HEK293 (cell line): Measurements from ENCODE around the gene SLC6A6.
A peak's percentile ranks its signal among the peaks of the same experiment; 100 is the strongest.

Source experiments
- CTCF ChIA-PET: fragments of 350-600 bp; formaldehyde crosslinking; extraction: SDS; loops from one replicate; lab custom pipeline; 2021; ENCODE audit warnings: antibody characterized with exemption; lab: Yijun Ruan, JAX
- POLR2A ChIA-PET: fragments of 300-600 bp; formaldehyde crosslinking; extraction: SDS; loops from one replicate; lab custom pipeline; 2020; ENCODE audit warnings: antibody characterized with exemption, inconsistent platforms; lab: Yijun Ruan, JAX
- H3K27ac ChIP-seq: fragments of 200-500 bp; sonication (Bioruptor generic); 2 replicates; pipeline ENCODE4 v1.5.1; 2014; ENCODE audit warnings: low read depth, low read length, control low read depth, inconsistent platforms; ENCODE audit errors: extremely low read depth
- H3K36me3 ChIP-seq, 2 experiments: fragments of 200-500 bp in 1 of 2; sonication (Bioruptor generic) in 1 of 2; 1 replicate in 1 of 2; 2 replicates in 1 of 2; pipeline ENCODE4 v1.5.1; 2014 to 2017; ENCODE audit warnings: inconsistent platforms in 2 of 2, low read length in 2 of 2; ENCODE audit not compliant: control insufficient read depth in 2 of 2, insufficient read depth in 1 of 2
- H3K4me1 ChIP-seq: fragments of 200-500 bp; sonication (Bioruptor generic); 2 replicates; pipeline ENCODE4 v1.5.1; 2014; ENCODE audit warnings: mild to moderate bottlenecking, low read length, inconsistent platforms; ENCODE audit not compliant: control insufficient read depth, insufficient read depth
- H3K4me3 ChIP-seq: 2 replicates; pipeline ENCODE4 v1.5.1; 2011; ENCODE audit warnings: low read depth, mild to moderate bottlenecking, control low read depth, low read length, moderate library complexity
- H3K9me3 ChIP-seq: fragments of 200-500 bp; sonication (Bioruptor generic); 2 replicates; pipeline ENCODE4 v1.5.1; 2014; ENCODE audit warnings: low read depth, low read length, inconsistent platforms; ENCODE audit not compliant: control insufficient read depth, insufficient read depth
- AEBP2 ChIP-seq: fragments of 450-650 bp; formaldehyde crosslinking; IDR thresholded peaks from 2 replicates; pipeline ENCODE4 v1.5.1; 2016; ENCODE audit warnings: missing biosample characterization, missing genetic modification characterization, borderline replicate concordance
- EGR2 ChIP-seq: fragments of 450-650 bp; formaldehyde crosslinking; IDR thresholded peaks from 2 replicates; pipeline ENCODE4 v1.5.1; 2016; ENCODE audit warnings: low read depth, missing biosample characterization, missing genetic modification characterization
- GLIS1 ChIP-seq: fragments of 450-650 bp; formaldehyde crosslinking; IDR thresholded peaks from 2 replicates; pipeline ENCODE4 v1.5.1; 2016; ENCODE audit warnings: missing biosample characterization, missing genetic modification characterization
- IKZF3 ChIP-seq: fragments of 450-650 bp; IDR thresholded peaks from 2 replicates; pipeline ENCODE4 v1.5.0; 2018; ENCODE audit warnings: missing biosample characterization, mild to moderate bottlenecking, missing genetic modification characterization, moderate library complexity
- WT1 ChIP-seq: fragments of 450-650 bp; formaldehyde crosslinking; IDR thresholded peaks from 2 replicates; pipeline ENCODE4 v1.5.1; 2016; ENCODE audit warnings: missing biosample characterization, missing genetic modification characterization
- ZFHX2 ChIP-seq: fragments of 450-650 bp; formaldehyde crosslinking; conservative IDR thresholded peaks from 2 replicates; pipeline ENCODE4 v1.5.1; 2016; ENCODE audit warnings: missing biosample characterization, missing genetic modification characterization
- ZNF214 ChIP-seq: fragments of 450-650 bp; formaldehyde crosslinking; IDR thresholded peaks from 2 replicates; pipeline ENCODE4 v1.5.1; 2017; ENCODE audit warnings: missing biosample characterization, mild to moderate bottlenecking, missing genetic modification characterization, borderline replicate concordance
- ZNF266 ChIP-seq: fragments of 450-650 bp; formaldehyde crosslinking; IDR thresholded peaks from 2 replicates; pipeline ENCODE4 v1.5.1; 2016; ENCODE audit warnings: missing biosample characterization, missing genetic modification characterization, low read depth
- ZNF335 ChIP-seq: fragments of 450-650 bp; formaldehyde crosslinking; conservative IDR thresholded peaks from 2 replicates; pipeline ENCODE4 v1.5.1; 2016; ENCODE audit warnings: missing biosample characterization, missing genetic modification characterization
- ZNF341 ChIP-seq: fragments of 450-650 bp; formaldehyde crosslinking; IDR thresholded peaks from 2 replicates; pipeline ENCODE4; 2016; ENCODE audit warnings: low read depth, missing biosample characterization, missing genetic modification characterization
- ZNF398 ChIP-seq: fragments of 450-650 bp; formaldehyde crosslinking; IDR thresholded peaks from 2 replicates; pipeline ENCODE4 v1.5.1; 2017; ENCODE audit warnings: missing biosample characterization, missing genetic modification characterization
- ZNF530 ChIP-seq: fragments of 450-650 bp; formaldehyde crosslinking; IDR thresholded peaks from 2 replicates; pipeline ENCODE4 v1.5.1; 2016; ENCODE audit warnings: low read depth, missing biosample characterization, missing genetic modification characterization
- ZNF558 ChIP-seq: fragments of 450-650 bp; formaldehyde crosslinking; IDR thresholded peaks from 2 replicates; pipeline ENCODE4 v1.5.1; 2016; ENCODE audit warnings: missing biosample characterization, missing genetic modification characterization
- ZNF596 ChIP-seq: fragments of 450-650 bp; IDR thresholded peaks from 2 replicates; pipeline ENCODE4 v1.5.0; 2018; ENCODE audit warnings: missing biosample characterization, mild to moderate bottlenecking, missing genetic modification characterization, moderate library complexity
- ZNF660 ChIP-seq: fragments of 450-650 bp; IDR thresholded peaks from 2 replicates; pipeline ENCODE4 v1.5.1; 2018; ENCODE audit warnings: missing biosample characterization, mild to moderate bottlenecking, missing genetic modification characterization
- ZNF76 ChIP-seq: fragments of 450-650 bp; formaldehyde crosslinking; IDR thresholded peaks from 2 replicates; pipeline ENCODE4; 2016; ENCODE audit warnings: low read depth, missing biosample characterization, missing genetic modification characterization, borderline replicate concordance
- ZNF785 ChIP-seq: fragments of 450-650 bp; formaldehyde crosslinking; IDR thresholded peaks from 2 replicates; pipeline ENCODE4 v1.5.1; 2016; ENCODE audit warnings: missing biosample characterization, missing genetic modification characterization

Gene SLC6A6

GRCh38 chr3:14401692-14402303, 608 bp upstream of the SLC6A6 start:
- Histone ChIP-seq H3K4me3 (peak overlapping the region; percentile 6; the same call in 1 of the 2 replicates), H3K36me3 (no peaks in the 10 kb centered on the region), H3K4me1 (peaks cover 2% of the 10 kb centered on the region; the same call in 1 of the 2 replicates), H3K27ac (peak overlapping the region; percentile 12; the same call in 1 of the 2 replicates), H3K9me3 (no peaks in the 10 kb centered on the region)
- 0 out of 2 replicates have a peak, but pooled peaks have one; percentile 50 for TF ChIP-seq ZNF785 (tag by site-specific recombination)
- TF ChIP-seq ZNF214 (tag by site-specific recombination), result no peak
- CTCF ChIA-PET, result interaction anchor here (0.5 to 0.9 kb wide), 7 partner anchors 10 to 717 kb away, joined by 3 to 4 read pairs (median 3); no protein-coding TSS in a partner anchor
- POLR2A ChIA-PET, result interaction anchor here (0.6 to 2.5 kb wide), 13 partner anchors 10 to 123 kb away, joined by 3 to 11 read pairs (median 5); no protein-coding TSS in a partner anchor

- CTCF ChIA-PET, result interaction anchor here (0.6 to 1.3 kb wide), 5 partner anchors 9 to 144 kb away, joined by 3 to 9 read pairs (median 4); no protein-coding TSS in a partner anchor
- POLR2A ChIA-PET, result interaction anchor here (1.0 to 2.4 kb wide), 2 partner anchors 38 to 49 kb away, joined by 4 to 9 read pairs; no protein-coding TSS in a partner anchor
- no peak for TF ChIP-seq ZNF558
- TF ChIP-seq ZNF76 (tag by site-specific recombination), result peak; percentile 60; the same call in 1 of the 2 replicates
- TF ChIP-seq ZNF335 (tag by site-specific recombination), result peak; percentile 27
- TF ChIP-seq ZNF341 (tag by site-specific recombination), result peak; percentile 15; the same call in 1 of the 2 replicates
- 0 out of 2 replicates have a peak, but pooled peaks have one; percentile 27 for TF ChIP-seq ZFHX2 (tag by site-specific recombination)
- TF ChIP-seq ZNF530 (tag by site-specific recombination), result no peak
- 0 out of 2 replicates have a peak, but pooled peaks have one; percentile 38 for TF ChIP-seq IKZF3
- peak; percentile 41 for TF ChIP-seq GLIS1
- peak; percentile 63; the same call in 1 of the 2 replicates for TF ChIP-seq EGR2 (tag by site-specific recombination)
- no peak for TF ChIP-seq ZNF266 (tag by site-specific recombination)
- peak overlapping the region; percentile 51 for H3K4me3 ChIP-seq
- peaks cover 2% of the 10 kb centered on the region; the same call in 1 of the 2 replicates for H3K4me1 ChIP-seq
- H3K27ac ChIP-seq, result peak overlapping the region; percentile 85; the same call in 1 of the 2 replicates
- H3K9me3 ChIP-seq, result no peaks in the 10 kb centered on the region
- H3K36me3 ChIP-seq, result no peaks in the 10 kb centered on the region
Measured at GRCh38 chr3:14403619-14404155, 1.3 kb downstream of the SLC6A6 start.

- TF ChIP-seq ZNF596, result no peak
- TF ChIP-seq EGR2 (tag by site-specific recombination), result peak; percentile 24; the same call in 1 of the 2 replicates
- peak; percentile 54; the same call in 1 of the 2 replicates for TF ChIP-seq WT1 (tag by site-specific recombination)
- TF ChIP-seq ZNF660 (tag by site-specific recombination), result no peak
- TF ChIP-seq ZNF341 (tag by site-specific recombination), result no peak
- TF ChIP-seq AEBP2, result no peak
- peak; percentile 74 for TF ChIP-seq ZNF398 (tag by site-specific recombination)
- TF ChIP-seq, all 188 proteins: peak for 3
- H3K4me1 ChIP-seq, result peaks cover 2% of the 10 kb centered on the region; the same call in 1 of the 2 replicates
- POLR2A ChIA-PET, result interaction anchor here (1.0 kb wide), 1 partner anchor 49 kb away, joined by 4 read pairs; no protein-coding TSS in a partner anchor
- CTCF ChIA-PET, result interaction anchor here (0.5 to 1.0 kb wide), 6 partner anchors 8 to 182 kb away, joined by 3 to 9 read pairs (median 4); no protein-coding TSS in a partner anchor
- no peak overlapping the region for H3K4me3 ChIP-seq
- H3K27ac ChIP-seq, result no peak overlapping the region
- no peaks in the 10 kb centered on the region for H3K36me3 ChIP-seq
- no peaks in the 10 kb centered on the region for H3K9me3 ChIP-seq
Measured at GRCh38 chr3:14404186-14404585, 1.8 kb downstream of the SLC6A6 start.
